Stimulated activated CD8-positive, alpha-beta memory T cell treated with anti-CD3 and anti-CD28 coated beads, Interleukin-7, amount 100 ng/mL, for 1 hour (primary cell): ENCODE data around the gene LARP4B.
"Not testable (repeated sequence)": the region's sequence is repeated elsewhere in the genome, so short reads cannot be mapped to it uniquely, and the experiment has no call there.

Experiments used
- DNase-seq, 2 donors: peaks; one replicate each; pipeline ENCODE4 v3.0.0-alpha.2; 2020; ENCODE audit warnings: low read depth in 2 of 2

LARP4B gene

DNA sequence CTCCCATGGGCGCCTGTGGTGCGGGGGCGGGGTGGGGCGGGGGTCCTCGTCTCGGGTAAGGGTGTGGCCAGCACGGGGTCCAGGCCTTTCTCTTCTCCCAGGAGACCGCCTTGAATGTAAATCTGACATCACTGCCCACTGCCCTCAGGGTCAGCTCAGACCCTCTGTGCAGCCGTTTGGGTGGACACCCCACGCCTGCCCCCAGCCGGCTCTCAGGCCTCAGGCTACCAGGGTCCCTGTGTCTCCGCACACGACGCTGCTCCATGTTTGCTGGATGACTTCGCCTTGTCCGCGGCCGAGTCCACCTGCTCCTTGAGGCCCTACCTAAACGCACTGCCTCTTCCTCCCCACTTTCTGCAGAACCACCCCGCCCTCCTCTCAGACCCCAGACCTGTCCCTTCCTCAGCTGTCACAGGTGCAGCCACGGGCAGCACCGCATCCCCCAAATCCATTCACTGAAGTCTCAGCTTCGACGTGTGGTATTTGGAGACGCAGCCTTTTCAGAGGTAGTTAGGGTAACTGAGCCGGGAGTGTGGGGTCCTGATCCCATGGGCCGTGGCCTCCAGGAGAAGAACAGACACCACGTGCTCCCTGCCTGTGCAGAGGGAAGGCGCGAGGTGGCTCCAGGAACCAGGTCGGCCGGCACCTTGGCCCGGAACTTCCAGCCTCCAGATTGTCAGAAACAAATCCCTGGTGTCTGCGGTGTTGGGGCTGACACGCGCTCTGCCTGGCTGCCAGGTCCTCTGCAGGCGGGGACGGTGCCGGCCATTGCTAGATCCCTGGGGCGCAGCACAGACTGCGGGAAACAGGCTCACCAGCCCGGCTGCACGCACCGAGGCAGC lies 144.7 kb downstream of the LARP4B start:
- no peak for DNase-seq

DNA sequence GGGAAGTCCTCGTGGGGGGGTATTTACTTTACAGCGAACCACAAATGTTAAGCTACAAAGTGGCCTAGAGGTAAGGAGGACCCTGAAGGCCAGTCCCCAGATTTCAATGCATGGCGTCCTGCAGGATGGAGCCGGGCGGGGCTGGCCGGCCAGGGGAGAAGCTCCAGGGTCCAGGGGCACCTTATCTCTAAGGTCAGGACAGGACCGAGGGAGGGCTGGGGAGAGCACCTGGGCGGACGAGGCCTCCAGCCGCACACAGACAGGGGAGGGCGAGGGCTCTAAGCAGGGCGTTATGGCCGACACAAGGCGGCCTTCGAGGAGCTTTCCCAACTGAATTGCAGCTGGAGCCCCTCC lies 145.7 kb downstream of the LARP4B start:
- no peak for DNase-seq

DNA sequence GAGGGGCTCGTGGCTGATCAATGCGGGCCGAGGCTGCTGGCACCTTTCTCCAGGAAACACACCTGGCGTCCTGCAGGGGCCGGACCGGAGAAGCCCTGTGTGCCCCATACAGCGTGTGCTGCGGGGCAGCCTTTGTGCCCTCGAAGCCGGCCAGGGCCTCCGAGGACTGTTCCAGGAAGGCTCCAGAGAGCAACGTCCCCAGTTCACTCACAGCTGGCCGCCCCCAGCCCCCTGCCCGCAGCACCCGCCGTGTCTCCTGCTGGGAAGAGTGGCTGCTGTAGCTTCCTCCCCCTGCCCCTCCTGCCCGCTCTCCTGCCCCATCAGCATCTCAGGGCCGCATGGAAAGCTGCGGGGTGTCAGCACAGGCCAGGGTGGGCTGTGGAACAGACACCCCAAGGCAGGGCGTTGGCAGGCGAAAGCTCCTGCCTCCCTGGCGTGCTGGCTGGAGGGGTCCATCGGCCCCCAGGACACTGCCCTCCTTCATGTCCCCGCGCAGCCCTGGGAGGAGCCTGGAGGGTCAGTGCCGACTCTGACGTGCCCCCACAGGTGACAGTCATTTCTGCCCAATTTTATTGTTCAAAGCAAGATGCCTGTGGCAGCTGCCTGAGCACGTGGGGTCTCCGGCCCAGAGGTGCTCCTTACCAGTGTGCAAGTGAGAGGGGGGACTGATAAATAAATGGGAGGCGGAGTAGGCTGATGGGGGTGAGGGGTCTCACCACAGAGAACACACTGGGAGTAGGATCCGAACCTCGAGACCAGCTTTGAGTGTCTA lies 146.2 kb downstream of the LARP4B start:
- DNase-seq, result no peak

DNA sequence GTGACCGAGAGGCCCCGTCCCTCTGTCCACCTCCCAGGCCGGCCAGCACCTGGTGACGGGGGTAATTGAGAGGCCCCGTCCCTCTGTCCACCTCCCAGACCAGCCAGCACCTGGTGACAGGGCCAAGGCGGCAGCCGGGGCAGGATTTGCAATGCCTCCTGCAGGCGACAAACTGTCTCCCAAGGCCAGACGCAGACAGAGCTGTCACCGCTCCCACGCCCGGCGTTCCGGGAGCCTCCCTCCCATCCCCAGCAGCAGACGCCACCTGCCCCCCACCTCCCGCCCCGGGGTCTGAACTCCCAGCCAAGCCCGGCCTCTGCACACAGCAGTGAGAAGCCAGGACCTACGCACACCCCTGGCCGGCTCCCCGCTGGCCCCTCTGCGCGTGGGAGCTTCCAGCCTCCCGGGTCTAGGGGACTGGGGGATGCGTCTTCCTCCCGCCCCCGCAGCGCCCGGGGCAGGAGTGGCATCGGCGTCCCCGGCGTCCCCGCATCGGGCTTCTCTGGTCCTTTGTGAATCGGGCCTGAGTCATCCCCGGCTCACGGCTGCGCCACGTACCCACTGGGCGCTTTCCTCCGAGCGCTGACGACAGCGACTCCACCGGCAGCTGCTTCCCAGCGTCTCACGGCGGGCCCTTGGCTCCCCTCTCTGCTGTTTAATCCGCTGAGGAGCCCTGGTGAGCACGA lies 147.0 kb downstream of the LARP4B start:
- no peak for DNase-seq

DNA sequence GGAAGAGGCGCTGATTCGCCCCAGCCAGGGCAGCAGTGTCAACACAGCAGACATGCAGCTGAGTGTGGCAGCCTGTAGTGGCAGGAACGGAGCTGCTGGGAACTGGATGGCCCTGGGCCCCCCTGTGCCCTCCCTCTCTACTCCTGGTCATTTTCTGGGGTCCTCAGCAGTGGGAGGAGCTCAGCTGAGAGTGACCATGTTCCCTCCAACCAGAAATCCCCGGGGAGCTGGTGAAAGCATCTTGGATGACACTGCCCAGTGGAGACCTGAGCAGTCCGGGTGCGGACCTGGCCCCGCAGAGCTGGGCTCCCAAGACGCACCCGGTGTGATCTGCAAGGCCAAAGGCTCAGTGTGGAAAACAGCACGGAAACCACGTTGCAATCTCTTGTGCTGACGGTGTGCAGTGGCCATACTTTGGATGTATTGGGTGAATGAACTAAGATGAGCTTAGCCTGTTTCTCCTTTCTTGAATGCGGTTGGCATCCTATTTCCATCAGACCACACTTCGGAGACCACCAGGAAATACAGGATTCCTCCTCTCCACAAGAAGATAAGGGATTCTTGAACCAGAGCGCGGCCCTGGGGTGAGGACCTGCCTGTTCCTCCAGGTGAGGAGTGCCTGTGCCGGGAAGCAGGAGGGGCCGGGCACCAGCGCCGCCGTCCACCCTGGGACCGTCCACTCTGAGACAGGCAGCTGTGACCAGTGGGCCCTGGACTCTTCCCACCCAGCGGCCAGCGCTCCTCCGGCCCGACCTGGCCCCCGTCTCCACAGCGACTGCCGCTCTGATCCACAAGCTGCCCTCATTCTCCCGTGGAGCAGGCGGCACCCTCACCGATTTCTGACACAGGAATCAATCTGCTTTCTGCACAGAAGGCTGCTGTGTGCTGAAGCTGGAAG lies 148.5 kb downstream of the LARP4B start:
- DNase-seq, result no peak

DNA sequence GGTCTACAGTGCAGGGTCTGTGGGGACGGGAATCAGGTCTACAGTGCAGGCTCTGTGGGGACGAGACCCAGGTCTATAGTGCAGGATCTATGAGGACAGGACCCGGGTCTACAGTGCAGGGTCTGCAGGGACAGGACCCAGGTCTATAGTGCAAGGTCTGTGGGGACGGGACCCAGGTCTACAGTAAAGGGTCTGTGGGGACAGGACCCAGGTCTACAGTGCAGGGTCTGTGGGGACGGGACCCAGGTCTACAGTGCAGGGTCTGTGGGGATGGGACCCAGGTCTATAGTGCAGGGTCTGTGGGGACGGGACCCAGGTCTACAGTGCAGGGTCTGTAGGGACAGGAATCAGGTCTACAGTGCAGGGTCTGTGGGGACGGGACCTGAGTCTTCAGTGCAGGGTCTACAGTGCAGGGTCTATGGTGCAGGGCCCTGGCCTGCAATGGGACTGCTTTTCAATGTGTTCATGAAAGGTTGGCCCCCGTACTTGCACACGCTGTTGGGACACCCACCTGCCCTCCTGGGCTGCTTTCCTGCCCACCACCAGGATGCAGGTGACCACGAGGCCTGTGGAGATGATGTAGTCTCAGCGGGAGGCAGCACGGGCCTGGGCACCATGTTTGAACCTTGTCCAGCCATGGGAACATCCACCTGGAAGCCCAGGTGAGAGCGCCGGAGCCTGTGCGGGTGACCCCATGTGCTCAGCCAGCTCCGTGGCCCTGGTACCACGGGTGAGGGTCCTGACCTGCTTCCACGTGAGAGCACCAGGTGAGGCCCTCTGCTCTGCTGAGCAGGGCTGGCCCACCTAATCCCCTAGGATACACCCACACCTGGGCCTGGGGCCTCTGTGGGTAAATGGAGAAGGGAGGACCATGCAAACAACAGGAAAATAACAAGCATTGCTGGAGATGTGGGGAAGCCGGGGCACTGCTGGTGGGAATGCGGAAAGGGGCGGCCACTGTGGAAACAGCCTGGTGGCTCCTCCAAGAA lies 150.7 kb downstream of the LARP4B start:
- no peak for DNase-seq

DNA sequence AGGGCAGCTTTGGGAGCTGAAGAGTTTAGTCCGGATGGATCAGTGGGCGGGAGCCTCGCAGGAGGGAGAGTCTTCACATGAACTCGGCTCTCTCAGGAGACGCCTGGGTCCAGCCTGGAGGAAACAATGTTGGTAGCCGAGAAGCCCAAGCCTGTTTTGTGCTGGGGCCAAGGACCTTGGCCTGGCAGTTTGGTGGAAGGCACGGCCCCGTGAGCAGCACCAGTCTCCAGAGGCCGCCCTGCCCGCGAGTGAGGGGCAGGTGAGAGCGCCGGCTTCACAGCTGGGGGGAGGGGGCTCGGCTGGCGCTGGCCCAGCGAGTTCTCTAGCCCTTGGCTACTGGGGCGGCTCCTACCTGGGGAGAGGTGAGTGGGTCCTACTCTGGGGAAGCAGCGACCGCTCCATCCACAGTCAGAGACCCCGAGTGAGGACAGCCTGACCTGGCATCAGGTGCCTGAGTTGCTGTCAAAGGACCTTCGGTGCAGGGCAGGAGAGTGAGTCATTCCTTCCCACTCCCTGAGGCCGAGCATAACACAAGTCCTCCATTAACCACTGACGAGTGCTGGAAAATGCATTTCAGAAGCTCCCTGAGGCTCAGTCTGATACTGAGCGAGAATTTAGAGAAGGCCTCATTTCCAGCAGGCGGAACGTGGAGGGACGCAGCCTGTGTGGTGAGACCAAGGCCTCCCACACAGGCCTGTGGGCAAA lies 152.7 kb downstream of the LARP4B start:
- DNase-seq, result no peak

DNA sequence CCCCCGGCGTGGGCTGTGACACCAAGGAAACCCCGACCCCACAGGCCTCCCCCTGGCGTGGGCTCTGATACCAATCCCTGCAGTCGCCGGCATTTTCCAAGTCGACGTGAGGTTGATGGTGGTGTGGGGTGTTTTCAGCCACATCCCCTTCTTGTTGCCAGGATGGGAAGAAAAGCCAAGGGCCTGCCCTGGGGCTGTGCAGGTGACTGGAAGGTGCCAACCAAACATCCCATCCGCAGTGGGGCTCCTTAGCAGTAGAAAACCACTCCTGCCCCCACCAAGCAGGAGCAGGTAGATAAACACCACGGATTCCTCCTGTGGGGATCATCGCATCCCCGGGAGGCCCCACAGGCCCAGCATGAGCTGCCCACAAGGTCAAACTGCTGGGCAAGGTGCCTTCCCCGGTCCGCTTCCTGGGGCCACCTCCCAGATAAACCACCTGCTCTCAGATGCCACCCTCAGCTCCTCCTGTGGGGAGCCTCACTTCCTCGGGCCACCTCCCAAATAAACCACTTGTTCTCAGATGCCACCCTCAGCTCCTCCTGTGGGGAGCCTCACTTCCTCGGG lies 153.5 kb downstream of the LARP4B start:
- no peak for DNase-seq

DNA sequence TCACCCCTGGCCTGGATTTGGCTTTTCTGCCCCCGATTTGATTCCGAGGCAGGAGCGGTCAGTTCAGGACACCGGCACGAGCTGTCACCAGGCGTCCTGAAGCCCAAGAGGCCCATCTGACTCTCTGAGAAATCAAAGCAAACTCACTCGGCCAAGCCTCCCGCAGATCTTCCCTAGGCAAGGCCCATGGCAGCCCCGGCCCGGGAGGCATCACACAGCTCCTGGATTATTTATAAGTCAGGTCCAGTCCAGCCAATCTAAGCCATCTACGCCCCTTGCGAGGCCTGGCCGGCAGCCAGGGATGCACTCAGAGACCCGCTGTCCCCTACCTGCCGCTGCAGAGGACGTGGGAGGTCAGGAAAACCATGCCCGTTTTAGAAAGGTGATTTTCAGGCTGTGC lies 154.7 kb downstream of the LARP4B start:
- no peak for DNase-seq

DNA sequence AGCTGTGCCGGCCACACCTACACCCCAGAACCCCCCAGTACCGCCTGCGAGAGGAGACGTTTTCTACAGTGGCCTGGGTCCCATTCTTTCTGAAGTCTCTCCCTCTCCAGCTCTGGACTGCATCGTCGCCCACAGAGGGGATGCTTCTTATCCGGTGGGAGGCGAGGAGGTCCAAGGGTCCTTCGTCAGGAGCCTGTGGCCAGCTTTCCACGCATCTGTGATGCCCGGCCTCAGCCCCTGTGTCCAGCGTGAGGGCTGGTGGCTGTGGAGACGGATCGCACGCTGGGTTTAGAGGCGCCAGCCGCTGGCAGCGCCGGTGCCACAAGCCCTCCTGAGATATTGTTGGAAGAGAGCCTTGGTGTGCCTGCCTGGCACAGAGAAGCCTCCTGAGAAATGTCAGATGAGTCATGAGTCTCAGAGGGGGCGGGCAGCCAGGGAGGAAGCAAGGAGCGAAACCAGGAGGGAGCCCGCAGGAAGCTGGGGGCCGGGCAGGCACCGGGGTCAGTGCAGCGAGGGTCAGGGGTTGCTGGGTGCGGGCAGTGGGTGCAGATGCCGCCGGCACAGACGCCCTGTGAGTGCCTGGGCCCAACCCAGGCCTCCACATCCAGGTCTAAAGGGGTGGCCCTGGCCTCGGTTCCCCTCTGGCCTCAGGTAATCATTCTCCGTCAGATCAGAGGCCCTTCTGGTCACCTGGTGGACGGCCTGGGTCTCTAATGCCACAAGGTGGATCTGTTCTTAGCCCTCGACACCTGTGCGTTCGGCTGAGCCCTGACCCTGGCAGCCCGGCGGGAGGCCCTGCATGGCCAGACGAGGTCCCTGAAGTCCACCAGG lies 156.0 kb downstream of the LARP4B start:
- no peak for DNase-seq

DNA sequence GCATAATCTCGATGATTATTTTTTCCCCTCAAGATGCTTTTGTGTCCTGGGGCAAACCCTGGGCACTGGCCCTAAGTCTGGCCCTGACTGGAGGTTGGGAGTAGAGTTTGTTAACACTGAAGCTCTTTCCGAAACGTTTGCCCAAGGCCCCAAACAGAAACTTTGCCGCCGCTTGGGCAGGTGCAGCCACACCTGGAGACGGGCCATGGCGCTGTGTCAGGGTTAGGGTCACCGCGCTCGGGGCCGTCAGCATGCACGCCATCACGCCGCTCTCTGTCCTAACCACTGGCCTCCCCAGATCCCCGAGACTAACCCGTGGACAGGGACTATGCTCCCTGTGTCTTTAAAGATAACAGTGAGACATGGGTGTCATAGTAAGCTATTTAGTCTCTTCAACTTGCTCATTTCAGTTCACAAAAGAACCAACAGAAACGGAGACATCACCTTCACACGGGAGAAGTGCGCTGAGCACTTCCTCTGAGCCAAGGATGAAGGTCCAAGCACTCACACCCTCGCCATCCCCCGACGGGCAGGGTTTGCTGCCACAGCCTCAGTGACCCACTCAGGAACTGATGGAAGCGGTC lies 156.8 kb downstream of the LARP4B start:
- no peak for DNase-seq

DNA sequence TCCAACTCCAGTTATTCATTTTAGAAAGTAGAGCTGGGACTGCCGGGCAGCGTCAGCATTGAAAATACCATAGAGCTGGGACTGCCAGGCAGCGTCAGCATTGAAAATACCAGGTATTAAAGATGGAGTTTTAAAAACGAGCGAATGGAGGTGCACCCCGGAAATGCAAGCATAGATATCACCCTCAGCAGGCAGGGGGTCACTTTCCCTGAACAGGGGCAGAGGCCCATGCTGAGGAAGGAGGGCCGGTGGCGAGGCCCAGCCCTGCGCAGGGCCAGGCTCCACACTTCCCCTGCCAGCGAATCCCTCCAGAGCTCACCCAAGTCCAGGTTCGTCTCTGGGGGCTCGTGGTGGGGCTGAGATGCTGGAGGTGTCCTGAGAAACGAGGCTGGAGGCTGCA lies 157.3 kb downstream of the LARP4B start:
- no peak for DNase-seq

DNA sequence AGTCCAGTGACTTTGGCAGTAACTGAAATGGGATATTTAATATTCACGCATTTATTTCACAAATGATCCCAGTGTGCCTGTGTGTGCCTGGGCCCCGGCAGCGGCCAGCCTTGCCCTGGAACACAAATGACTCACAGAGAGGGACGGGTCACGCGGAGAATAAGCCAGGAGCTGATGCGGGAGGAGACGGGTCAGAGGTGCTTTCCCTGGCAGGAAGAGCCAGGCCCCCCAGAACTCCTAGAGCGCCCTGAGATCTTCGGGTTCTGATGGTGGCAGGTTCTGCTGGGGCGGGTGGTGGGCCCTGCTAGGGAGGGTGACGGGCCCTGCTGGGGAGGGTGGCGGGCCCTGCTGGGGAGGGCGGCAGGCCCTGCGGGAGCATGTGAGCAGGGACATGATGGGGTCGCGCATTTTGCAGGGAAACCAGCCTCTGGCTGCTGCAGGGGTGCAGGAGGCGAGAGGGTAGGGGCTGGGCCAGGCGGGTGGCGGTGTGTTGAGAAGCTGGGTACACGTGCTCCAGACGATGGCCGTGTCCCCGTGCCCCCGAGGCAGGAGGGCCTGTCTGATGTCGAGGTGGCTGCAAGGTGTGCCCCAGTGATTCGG lies 157.8 kb downstream of the LARP4B start:
- DNase-seq, result no peak

DNA sequence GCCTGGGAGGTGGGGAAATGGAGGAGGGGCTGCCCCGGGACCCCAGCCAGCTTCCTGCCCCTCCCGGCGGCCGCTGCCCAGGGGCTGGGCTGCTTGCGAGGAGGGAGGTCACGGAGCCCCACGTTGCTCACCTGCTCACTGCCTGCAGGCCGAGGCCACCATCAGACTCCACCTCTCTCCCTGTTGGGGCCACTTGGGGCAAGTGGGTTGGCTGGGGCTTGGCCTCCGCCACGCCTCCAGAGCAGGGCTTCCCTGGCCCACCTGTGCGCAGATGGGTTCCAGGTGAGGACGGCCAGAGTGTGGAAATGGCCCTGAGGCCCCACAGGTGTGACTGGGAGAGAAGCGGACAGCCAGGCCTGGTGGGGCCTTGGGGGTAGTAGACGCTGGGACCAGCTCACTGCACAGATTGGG lies 159.3 kb downstream of the LARP4B start:
- DNase-seq, result no peak

DNA sequence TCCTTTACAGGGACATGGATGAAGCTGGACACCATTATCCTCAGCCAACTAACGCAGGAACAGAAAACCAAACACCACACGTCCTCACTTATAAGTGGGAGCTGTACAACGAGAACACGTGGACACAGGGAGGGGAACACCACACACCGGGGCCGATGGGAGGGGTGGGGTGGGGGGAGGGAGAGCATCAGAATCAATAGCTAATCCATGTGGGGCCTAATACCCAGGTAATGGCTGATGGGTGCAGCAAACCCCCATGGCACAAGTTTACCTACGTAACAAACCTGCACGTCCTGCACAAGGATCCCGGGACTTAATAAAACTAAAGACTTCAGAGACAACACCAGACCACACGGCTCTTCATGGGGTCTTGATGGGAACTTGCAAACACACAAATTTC lies 159.9 kb downstream of the LARP4B start:
- no peak for DNase-seq

DNA sequence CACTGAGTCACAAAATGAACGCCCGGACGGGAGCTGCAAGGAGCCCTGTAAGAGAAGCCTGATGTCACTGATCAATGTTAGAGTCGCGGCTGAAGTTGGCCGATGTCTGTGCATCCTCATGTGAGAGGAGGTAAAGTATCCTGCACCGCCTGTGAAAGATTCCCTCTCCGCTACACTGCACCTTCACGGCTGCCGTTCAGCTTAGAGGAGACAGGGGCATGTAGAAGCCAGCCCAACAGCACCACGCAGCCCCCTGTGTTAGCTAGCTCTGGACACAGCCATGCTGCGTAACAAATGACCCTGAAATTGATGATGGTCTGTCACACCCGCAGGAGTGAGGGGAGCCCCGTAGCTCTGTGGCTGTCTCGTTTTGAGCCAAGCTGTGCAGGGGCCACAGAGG lies 160.5 kb downstream of the LARP4B start:
- DNase-seq, result no peak

DNA sequence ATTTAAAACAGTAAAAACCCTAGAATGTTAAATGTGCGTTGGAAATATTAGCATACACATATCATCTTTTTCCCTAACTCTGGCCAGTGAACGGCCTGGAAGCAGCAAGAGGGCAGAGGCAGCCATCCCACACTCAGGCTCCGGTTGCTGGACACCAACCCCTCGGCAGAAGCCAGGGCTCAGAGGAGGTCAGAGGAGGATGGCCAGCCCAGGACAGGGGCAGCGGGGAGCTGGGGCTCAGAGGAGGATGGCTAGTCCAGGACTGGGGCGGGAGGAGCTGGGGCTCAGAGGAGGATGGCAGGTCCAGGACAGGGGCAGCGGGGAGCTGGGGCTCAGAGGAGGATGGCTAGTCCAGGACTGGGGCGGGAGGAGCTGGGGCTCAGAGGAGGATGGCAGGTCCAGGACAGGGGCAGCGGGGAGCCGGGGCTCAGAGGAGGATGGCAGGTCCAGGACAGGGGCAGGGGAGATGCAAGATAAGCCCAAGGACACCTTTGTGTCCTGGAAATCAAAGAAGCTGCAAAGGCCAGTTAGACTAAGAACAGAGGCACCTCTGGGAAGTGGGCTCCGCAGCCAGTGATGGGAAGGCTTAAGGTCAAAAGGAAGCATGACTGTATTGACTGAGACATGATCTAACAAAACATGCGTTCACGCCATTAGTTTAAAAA lies 161.3 kb downstream of the LARP4B start:
- not testable (repeated sequence) for DNase-seq
